ENCODE measurements around the gene HDAC11. TPM values are rescaled to one million over a fixed set of nuclear protein-coding genes. Genes with fewer than 3 reads are reported as not detected.

Gene HDAC11
- total RNA-seq, 3 donors from 2014 or later: 14.2 to 21.7 (median 14.4) TPM

GRCh38 chr3:13477943-13478342 lies 2.2 kb upstream of the HDAC11 start:
- Histone ChIP-seq H3K27ac (no peak overlapping the region), H3K36me3 (no peaks in the 10 kb centered on the region), H3K4me3 (no peak overlapping the region), H3K9me3 (no peaks in the 10 kb centered on the region), H3K27me3 (no peaks in the 10 kb centered on the region), H3K4me1 (peaks cover 0 to 3% of the 10 kb centered on the region in 2 donors)
- intact Hi-C loops (cut with DNase I; ENCODE audit: low total_unique reads): no loop called here
- no peak for DNase-seq (ENCODE audit: low spot score in 2 of 2)
- TF ChIP-seq POLR2AphosphoS5 (IDR thresholded peaks at IDR 0.05): no peak
- TF ChIP-seq CTCF (IDR thresholded peaks at IDR 0.05): no peak
- no peak for TF ChIP-seq POLR2A (IDR thresholded peaks at IDR 0.05)

GRCh38 chr3:13479332-13479581 lies 849 bp upstream of the HDAC11 start:
- intact Hi-C loops (cut with DNase I; ENCODE audit: low total_unique reads): no loop called here
- Histone ChIP-seq H3K27ac (peak overlapping the region; percentile 95 to 96), H3K4me3 (peak overlapping the region; percentile 73 to 84 (median 81)), H3K4me1 (peaks cover 0 to 3% of the 10 kb centered on the region in 2 donors), H3K36me3 (no peaks in the 10 kb centered on the region), H3K27me3 (no peaks in the 10 kb centered on the region), H3K9me3 (no peaks in the 10 kb centered on the region)
- TF ChIP-seq POLR2A (IDR thresholded peaks at IDR 0.05) (no peak), CTCF (IDR thresholded peaks at IDR 0.05) (no peak), POLR2AphosphoS5 (IDR thresholded peaks at IDR 0.05) (no peak)
- DNase-seq (ENCODE audit: low spot score in 2 of 2): no peak

GRCh38 chr3:13480340-13481318 lies 523 bp downstream of the HDAC11 start:
- Histone ChIP-seq H3K27me3 (no peaks in the 10 kb centered on the region), H3K4me1 (peaks cover 8 to 10% of the 10 kb centered on the region in 2 donors), H3K36me3 (no peaks in the 10 kb centered on the region), H3K4me3 (peak overlapping the region; percentile 73 to 84 (median 81)), H3K9me3 (no peaks in the 10 kb centered on the region), H3K27ac (peak overlapping the region; percentile 95 to 96)
- TF ChIP-seq POLR2AphosphoS5 (IDR thresholded peaks at IDR 0.05): no peak
- no peak for TF ChIP-seq POLR2A (IDR thresholded peaks at IDR 0.05)
- TF ChIP-seq CTCF (IDR thresholded peaks at IDR 0.05): no peak
- DNase-seq (ENCODE audit: low spot score in 2 of 2): peak in 1 of 2 donors; percentile 29
- intact Hi-C loops (cut with DNase I; ENCODE audit: low total_unique reads): no loop called here

- no peaks in the 10 kb centered on the region for H3K9me3 ChIP-seq
- H3K27ac ChIP-seq: no peak overlapping the region
- H3K36me3 ChIP-seq: no peaks in the 10 kb centered on the region
- H3K4me3 ChIP-seq: no peak overlapping the region
- H3K4me1 ChIP-seq: peaks cover 8 to 11% of the 10 kb centered on the region in 2 donors
- no peak for DNase-seq (ENCODE audit: low spot score in 2 of 2)
- intact Hi-C loops (cut with DNase I; ENCODE audit: low total_unique reads): no loop called here
- TF ChIP-seq POLR2A (IDR thresholded peaks at IDR 0.05) (no peak), CTCF (IDR thresholded peaks at IDR 0.05) (no peak), POLR2AphosphoS5 (IDR thresholded peaks at IDR 0.05) (no peak)
- H3K27me3 ChIP-seq: no peaks in the 10 kb centered on the region
Measured at GRCh38 chr3:13482106-13482690, 2.1 kb downstream of the HDAC11 start.

- intact Hi-C loops (cut with DNase I; ENCODE audit: low total_unique reads): no loop called here
- Histone ChIP-seq H3K9me3 (no peaks in the 10 kb centered on the region), H3K27me3 (no peaks in the 10 kb centered on the region), H3K4me1 (peaks cover 8 to 11% of the 10 kb centered on the region in 2 donors), H3K27ac (peak overlapping the region in 1 of 2 donors; percentile 84), H3K4me3 (no peak overlapping the region), H3K36me3 (no peaks in the 10 kb centered on the region)
- TF ChIP-seq POLR2AphosphoS5 (IDR thresholded peaks at IDR 0.05): no peak
- TF ChIP-seq POLR2A (IDR thresholded peaks at IDR 0.05): no peak
- no peak for TF ChIP-seq CTCF (IDR thresholded peaks at IDR 0.05)
- DNase-seq (ENCODE audit: low spot score in 2 of 2): no peak
Measured at GRCh38 chr3:13483286-13483685, 3.2 kb downstream of the HDAC11 start.
